Vagina (tissue), 2 donors: ENCODE data around the gene POU2F3.

Source experiments
- CTCF ChIP-seq, 3 experiments: fragments of 450-650 bp in 2 of 3; fragments of 200-600 bp in 1 of 3; sonication (generic) in 1 of 3; IDR thresholded peaks; one replicate each; pipeline ENCODE4 v1.5.1; 2017 to 2019; ENCODE audit warnings: antibody characterized with exemption in 3 of 3, mild to moderate bottlenecking in 2 of 3, moderate library complexity in 2 of 3
- POLR2A ChIP-seq, 2 donors: fragments of 450-650 bp; IDR thresholded peaks; one replicate each; pipeline ENCODE4 v1.6.1; 2017; ENCODE audit warnings: antibody characterized with exemption in 2 of 2, mild to moderate bottlenecking in 2 of 2, moderate library complexity in 2 of 2
- POLR2AphosphoS5 ChIP-seq, 2 donors: sonication (generic); formaldehyde crosslinking; IDR thresholded peaks; one replicate each; pipeline ENCODE4 v1.9.0; 2017; ENCODE audit warnings: antibody characterized with exemption in 2 of 2, mild to moderate bottlenecking in 2 of 2, low read depth in 1 of 2; ENCODE audit not compliant: insufficient read depth in 1 of 2

- TF ChIP-seq CTCF (IDR thresholded peaks at IDR 0.05) (no peak), POLR2A (IDR thresholded peaks at IDR 0.05) (no peak), POLR2AphosphoS5 (IDR thresholded peaks at IDR 0.05; ENCODE audit: insufficient read depth in 1 of 2, low read depth in 1 of 2) (no peak)
Observed at GRCh38 chr11:120272303-120272702, 32.4 kb downstream of the POU2F3 start.
